SU-DHL-6 (cell line): ENCODE measurements around the gene ARSA.
A peak's percentile ranks its signal among the peaks of the same experiment; 100 is the strongest.

Experiments used
- H2AFZ ChIP-seq: fragments of 200-600 bp; sonication (generic); 2 replicates; pipeline ENCODE4 v1.6.1; 2014; ENCODE audit warnings: low read depth, mild to moderate bottlenecking, moderate library complexity, mixed read lengths, antibody characterized with exemption, low read length; ENCODE audit not compliant: severe bottlenecking
- H3F3A ChIP-seq: fragments of 200-600 bp; shearing (Covaris generic); 2 replicates; pipeline ENCODE4 v1.6.0; 2016; ENCODE audit warnings: antibody characterized with exemption, mild to moderate bottlenecking; ENCODE audit not compliant: insufficient read depth
- H3K27ac ChIP-seq: fragments of 200-600 bp; sonication (generic); 2 replicates; pipeline ENCODE4 v1.5.1; 2016; ENCODE audit warnings: low read depth, mild to moderate bottlenecking, low read length, moderate library complexity, mixed read lengths
- H3K27me3 ChIP-seq: fragments of 200-600 bp; sonication (generic), shearing (Covaris generic); 2 replicates; pipeline ENCODE4 v1.6.0; 2014; ENCODE audit warnings: mild to moderate bottlenecking, low read length
- H3K36me3 ChIP-seq: fragments of 200-600 bp; sonication (generic); 2 replicates; pipeline ENCODE4 v1.6.1; 2014; ENCODE audit warnings: mild to moderate bottlenecking, low read length, mixed read lengths
- H3K4me2 ChIP-seq: fragments of 300-600, 200-600 bp; shearing (Covaris generic), sonication (generic); 2 replicates; pipeline ENCODE4 v1.6.0; 2014; ENCODE audit warnings: low read length, low read depth, mild to moderate bottlenecking; ENCODE audit not compliant: poor library complexity, severe bottlenecking
- H3K4me3 ChIP-seq: fragments of 200-600 bp; sonication (generic); 2 replicates; pipeline ENCODE4 v1.5.1; 2014; ENCODE audit warnings: antibody characterized with exemption, low read length, mild to moderate bottlenecking, mixed read lengths; ENCODE audit not compliant: insufficient read depth, poor library complexity, severe bottlenecking
- H3K79me2 ChIP-seq: fragments of 200-600 bp; sonication (generic); 2 replicates; pipeline ENCODE4 v1.6.1; 2014; ENCODE audit warnings: mild to moderate bottlenecking, low read length, moderate library complexity; ENCODE audit not compliant: insufficient read depth
- H3K9ac ChIP-seq: fragments of 200-600 bp; sonication (generic); 2 replicates; pipeline ENCODE4 v1.7.0; 2014; ENCODE audit warnings: mild to moderate bottlenecking, low read length
- H3K9me2 ChIP-seq: fragments of 200-600 bp; sonication (generic); replicated peaks from 2 replicates; pipeline ENCODE4 v1.6.1; 2014; ENCODE audit warnings: low read length; ENCODE audit not compliant: insufficient read depth
- H3K9me3 ChIP-seq: fragments of 200-600 bp; sonication (generic); 2 replicates; pipeline ENCODE4 v1.6.1; 2014; ENCODE audit warnings: low read length, mixed read lengths; ENCODE audit not compliant: insufficient read depth
- H4K20me1 ChIP-seq: fragments of 200-600 bp; sonication (generic); 2 replicates; pipeline ENCODE4 v1.6.1; 2014; ENCODE audit warnings: low read depth, mild to moderate bottlenecking, antibody characterized with exemption, low read length, moderate library complexity, mixed read lengths
- EZH2phosphoT487 ChIP-seq: fragments of 200-600 bp; sonication (generic), shearing (Covaris generic); conservative IDR thresholded peaks from 2 replicates; pipeline ENCODE4 v1.6.1; 2018; ENCODE audit warnings: mild to moderate bottlenecking, antibody characterized with exemption, low read length, moderate library complexity, mixed read lengths
- TF ChIP-seq, protein P1 (sequence below): fragments of 200-600 bp; sonication (generic); IDR thresholded peaks from one replicate; pipeline ENCODE4 v1.5.1; 2017; ENCODE audit warnings: antibody characterized with exemption, mild to moderate bottlenecking, low read length, moderate library complexity; ENCODE audit not compliant: insufficient read depth, poor library complexity, severe bottlenecking

ARSA gene

DNA sequence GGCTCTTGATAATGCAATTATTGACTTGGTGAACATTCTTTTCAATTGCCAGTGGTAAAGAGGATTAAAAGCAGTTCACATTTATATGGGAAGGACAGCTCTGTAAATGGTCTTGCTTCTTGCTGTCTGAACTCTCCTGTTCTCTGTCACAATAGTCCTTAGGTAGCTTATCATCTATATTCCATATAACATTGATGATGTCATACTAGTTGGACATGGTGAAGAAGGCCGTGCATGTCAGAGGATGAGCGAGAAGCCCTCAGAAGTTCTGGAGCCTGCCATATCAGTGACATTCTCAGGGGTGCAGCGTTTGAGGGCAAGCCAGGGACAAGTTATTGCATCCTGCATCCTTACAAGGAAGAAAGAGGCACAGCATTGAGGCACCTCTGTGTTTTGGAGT lies 42.7 kb downstream of the ARSA start:
- H3K4me3 ChIP-seq, result no peak overlapping the region
- H3K9me3 ChIP-seq, result no peaks in the 10 kb centered on the region
- no peaks in the 10 kb centered on the region for H3F3A ChIP-seq
- peaks cover 8% of the 10 kb centered on the region for H3K79me2 ChIP-seq
- no peak overlapping the region for H3K9ac ChIP-seq
- H4K20me1 ChIP-seq, result no peaks in the 10 kb centered on the region
- no peak overlapping the region for H3K4me2 ChIP-seq
- no peaks in the 10 kb centered on the region for H3K36me3 ChIP-seq
- H3K27ac ChIP-seq, result no peak overlapping the region
- no peak overlapping the region for H2AFZ ChIP-seq
- no peaks in the 10 kb centered on the region for H3K9me2 ChIP-seq
- TF ChIP-seq, protein P1, sequence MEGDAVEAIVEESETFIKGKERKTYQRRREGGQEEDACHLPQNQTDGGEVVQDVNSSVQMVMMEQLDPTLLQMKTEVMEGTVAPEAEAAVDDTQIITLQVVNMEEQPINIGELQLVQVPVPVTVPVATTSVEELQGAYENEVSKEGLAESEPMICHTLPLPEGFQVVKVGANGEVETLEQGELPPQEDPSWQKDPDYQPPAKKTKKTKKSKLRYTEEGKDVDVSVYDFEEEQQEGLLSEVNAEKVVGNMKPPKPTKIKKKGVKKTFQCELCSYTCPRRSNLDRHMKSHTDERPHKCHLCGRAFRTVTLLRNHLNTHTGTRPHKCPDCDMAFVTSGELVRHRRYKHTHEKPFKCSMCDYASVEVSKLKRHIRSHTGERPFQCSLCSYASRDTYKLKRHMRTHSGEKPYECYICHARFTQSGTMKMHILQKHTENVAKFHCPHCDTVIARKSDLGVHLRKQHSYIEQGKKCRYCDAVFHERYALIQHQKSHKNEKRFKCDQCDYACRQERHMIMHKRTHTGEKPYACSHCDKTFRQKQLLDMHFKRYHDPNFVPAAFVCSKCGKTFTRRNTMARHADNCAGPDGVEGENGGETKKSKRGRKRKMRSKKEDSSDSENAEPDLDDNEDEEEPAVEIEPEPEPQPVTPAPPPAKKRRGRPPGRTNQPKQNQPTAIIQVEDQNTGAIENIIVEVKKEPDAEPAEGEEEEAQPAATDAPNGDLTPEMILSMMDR, result no peak
- TF ChIP-seq EZH2phosphoT487, result no peak
- H3K27me3 ChIP-seq, result no peaks in the 10 kb centered on the region

DNA sequence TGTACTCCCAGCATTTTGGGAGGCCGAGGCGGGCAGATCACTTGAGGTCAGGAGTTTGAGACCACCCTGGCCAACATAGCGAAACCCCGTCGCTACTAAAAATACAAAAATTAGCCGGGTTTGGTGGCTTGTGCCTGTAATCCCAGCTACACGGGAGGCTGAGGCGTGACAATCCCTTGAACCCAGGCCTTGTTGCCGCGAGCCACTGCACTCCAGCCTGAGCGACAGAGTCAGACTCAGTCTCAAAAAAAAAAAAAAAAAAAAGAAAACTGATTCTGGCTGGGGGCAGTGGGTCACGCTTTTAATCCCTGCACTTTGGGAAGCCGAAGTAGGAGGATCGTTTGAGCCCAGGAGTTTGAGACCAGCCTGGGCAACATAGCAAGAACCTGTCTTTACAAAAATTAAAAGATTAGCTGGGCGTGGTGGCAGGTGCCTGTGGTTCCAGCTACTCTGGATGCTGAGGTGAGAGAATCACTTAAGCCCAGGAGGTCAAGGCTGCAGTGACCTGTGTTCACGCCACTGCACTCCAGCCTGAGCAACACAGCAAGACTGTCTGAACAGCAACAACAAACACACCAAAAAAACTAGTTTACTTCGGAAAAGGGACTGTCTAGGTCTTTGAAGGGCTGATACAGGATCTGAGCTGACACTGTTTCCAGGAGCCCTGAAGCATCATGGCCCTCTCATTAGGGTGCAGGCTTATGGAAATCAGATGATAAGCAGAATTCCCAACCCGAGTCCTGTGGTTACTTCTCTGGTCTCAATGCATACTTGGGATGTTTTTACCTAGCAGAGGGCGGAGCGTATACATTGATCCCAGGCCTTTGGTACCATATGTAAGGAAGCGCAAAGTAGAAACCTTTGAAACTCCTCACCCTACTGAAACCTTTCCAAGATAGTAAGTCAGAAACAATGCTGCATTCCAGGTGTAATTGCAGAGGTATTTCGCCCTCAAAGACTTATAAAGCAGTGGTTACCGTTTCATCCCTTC lies 43.6 kb downstream of the ARSA start:
- no peak overlapping the region for H3K27ac ChIP-seq
- no peaks in the 10 kb centered on the region for H4K20me1 ChIP-seq
- no peaks in the 10 kb centered on the region for H3K36me3 ChIP-seq
- peaks cover 8% of the 10 kb centered on the region for H3K79me2 ChIP-seq
- TF ChIP-seq EZH2phosphoT487, result no peak
- TF ChIP-seq, protein P1, result no peak
- no peaks in the 10 kb centered on the region for H3K27me3 ChIP-seq
- H3F3A ChIP-seq, result no peaks in the 10 kb centered on the region
- peak overlapping the region; percentile 61 for H3K4me2 ChIP-seq
- H3K4me3 ChIP-seq, result no peak overlapping the region
- H2AFZ ChIP-seq, result no peak overlapping the region
- H3K9me2 ChIP-seq, result no peaks in the 10 kb centered on the region
- peak overlapping the region; percentile 92 for H3K9ac ChIP-seq
- no peaks in the 10 kb centered on the region for H3K9me3 ChIP-seq

- Histone ChIP-seq H3K9me3 (no peaks in the 10 kb centered on the region), H3K4me2 (peak overlapping the region; percentile 61), H3K9me2 (no peaks in the 10 kb centered on the region), H3K79me2 (peaks cover 8% of the 10 kb centered on the region), H3K27me3 (no peaks in the 10 kb centered on the region), H2AFZ (peak overlapping the region; percentile 46), H4K20me1 (no peaks in the 10 kb centered on the region; the same call in 1 of the 2 replicates), H3K27ac (peak overlapping the region; percentile 25), H3F3A (no peaks in the 10 kb centered on the region), H3K9ac (peak overlapping the region; percentile 92), H3K4me3 (peak overlapping the region; percentile 72), H3K36me3 (no peaks in the 10 kb centered on the region)
- TF ChIP-seq, protein P1, result no peak
Observed at GRCh38 chr22:50583294-50583861, 44.6 kb downstream of the ARSA start.
